ENCODE results near the gene EYS.

The EYS gene

DNA sequence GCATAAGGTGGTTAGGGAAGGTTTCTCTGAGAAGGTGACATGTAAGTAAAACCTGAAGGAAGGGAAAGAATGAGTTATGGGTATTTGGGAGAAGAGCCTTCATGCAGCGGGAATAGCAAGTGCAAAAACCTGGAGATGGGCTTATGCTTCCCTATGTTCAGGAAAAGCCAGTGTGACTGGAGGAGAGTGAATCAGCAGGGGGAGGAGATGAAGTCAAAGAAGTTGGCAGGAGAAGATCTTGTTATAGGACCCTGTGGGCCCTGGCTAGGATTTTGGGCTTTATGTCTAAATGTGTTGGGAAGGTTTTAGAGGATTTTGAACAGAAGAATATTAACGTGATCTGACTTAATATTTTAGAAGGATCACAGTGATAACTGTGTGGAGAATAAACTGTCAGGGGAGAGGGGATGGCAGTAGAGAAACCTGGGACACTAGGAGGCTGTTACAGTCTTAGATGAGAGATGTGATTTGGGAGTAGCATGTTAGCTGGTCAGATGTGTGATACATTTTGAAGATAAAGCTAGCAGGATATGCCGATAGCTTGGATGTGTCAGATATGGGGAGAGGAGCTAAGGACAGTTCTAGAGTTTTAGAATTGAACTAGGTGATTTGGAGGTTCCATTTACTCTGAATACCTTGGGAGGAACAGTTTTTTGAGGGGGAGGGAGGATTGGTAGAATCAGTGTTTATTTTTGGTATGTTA, 2030.5 kb downstream of the EYS start:
- no peak for ATAC-seq (ENCODE audit: low read depth)
- H3K4me1 ChIP-seq (ENCODE audit: insufficient read depth, poor library complexity, severe bottlenecking): no peaks in the 10 kb centered on the region

DNA sequence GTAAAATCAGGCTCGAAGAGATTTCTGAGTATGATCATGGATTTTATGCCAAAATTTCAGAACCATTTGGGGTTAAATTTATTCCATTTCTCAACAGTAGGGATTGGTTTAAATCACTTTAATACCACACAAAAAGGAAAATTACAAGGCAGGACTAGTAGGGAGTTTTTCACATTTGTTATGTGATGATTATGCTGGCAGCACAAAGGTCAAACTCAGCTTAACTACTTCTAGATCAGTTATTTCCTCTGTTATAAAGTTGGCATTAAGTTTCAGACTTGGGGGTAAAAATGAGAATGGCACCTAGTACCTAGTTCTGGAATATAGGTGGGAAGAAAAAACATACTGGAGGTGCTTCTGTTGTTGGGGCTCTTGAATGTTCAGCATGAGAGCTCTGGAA, 2031.9 kb downstream of the EYS start:
- DNase-seq (ENCODE audit: low spot score): no peak
- H3K27me3 ChIP-seq (ENCODE audit: insufficient read depth, poor library complexity, severe bottlenecking): no peaks in the 10 kb centered on the region
- ATAC-seq (ENCODE audit: low read depth): no peak
- no peaks in the 10 kb centered on the region for H3K9me3 ChIP-seq (ENCODE audit: severe bottlenecking)
- TF ChIP-seq, protein P1, sequence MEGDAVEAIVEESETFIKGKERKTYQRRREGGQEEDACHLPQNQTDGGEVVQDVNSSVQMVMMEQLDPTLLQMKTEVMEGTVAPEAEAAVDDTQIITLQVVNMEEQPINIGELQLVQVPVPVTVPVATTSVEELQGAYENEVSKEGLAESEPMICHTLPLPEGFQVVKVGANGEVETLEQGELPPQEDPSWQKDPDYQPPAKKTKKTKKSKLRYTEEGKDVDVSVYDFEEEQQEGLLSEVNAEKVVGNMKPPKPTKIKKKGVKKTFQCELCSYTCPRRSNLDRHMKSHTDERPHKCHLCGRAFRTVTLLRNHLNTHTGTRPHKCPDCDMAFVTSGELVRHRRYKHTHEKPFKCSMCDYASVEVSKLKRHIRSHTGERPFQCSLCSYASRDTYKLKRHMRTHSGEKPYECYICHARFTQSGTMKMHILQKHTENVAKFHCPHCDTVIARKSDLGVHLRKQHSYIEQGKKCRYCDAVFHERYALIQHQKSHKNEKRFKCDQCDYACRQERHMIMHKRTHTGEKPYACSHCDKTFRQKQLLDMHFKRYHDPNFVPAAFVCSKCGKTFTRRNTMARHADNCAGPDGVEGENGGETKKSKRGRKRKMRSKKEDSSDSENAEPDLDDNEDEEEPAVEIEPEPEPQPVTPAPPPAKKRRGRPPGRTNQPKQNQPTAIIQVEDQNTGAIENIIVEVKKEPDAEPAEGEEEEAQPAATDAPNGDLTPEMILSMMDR (IDR thresholded peaks at IDR 0.05; ENCODE audit: poor library complexity, severe bottlenecking): no peak
- no peak overlapping the region for H3K27ac ChIP-seq (ENCODE audit: poor library complexity, severe bottlenecking)
- H3K4me3 ChIP-seq (ENCODE audit: severe bottlenecking): no peak overlapping the region
- no peaks in the 10 kb centered on the region for H3K4me1 ChIP-seq (ENCODE audit: insufficient read depth, poor library complexity, severe bottlenecking)
- peaks cover 12% of the 10 kb centered on the region for H3K36me3 ChIP-seq (ENCODE audit: low read depth)

More for the DNA sequence above, 2030.5 kb downstream of the EYS start:
- Histone ChIP-seq H3K27ac (ENCODE audit: poor library complexity, severe bottlenecking) (no peak overlapping the region), H3K9me3 (ENCODE audit: severe bottlenecking) (no peaks in the 10 kb centered on the region), H3K4me3 (ENCODE audit: severe bottlenecking) (no peak overlapping the region), H3K36me3 (ENCODE audit: low read depth) (peaks cover 7% of the 10 kb centered on the region; the same call in 1 of the 2 replicates), H3K27me3 (ENCODE audit: insufficient read depth, poor library complexity, severe bottlenecking) (no peaks in the 10 kb centered on the region)
- TF ChIP-seq, protein P1 (IDR thresholded peaks at IDR 0.05; ENCODE audit: poor library complexity, severe bottlenecking): no peak
- no peak for DNase-seq (ENCODE audit: low spot score)

- Histone ChIP-seq H3K27me3 (ENCODE audit: insufficient read depth, poor library complexity, severe bottlenecking) (no peaks in the 10 kb centered on the region), H3K36me3 (ENCODE audit: low read depth) (peaks cover 9% of the 10 kb centered on the region), H3K27ac (ENCODE audit: poor library complexity, severe bottlenecking) (no peak overlapping the region), H3K4me1 (ENCODE audit: insufficient read depth, poor library complexity, severe bottlenecking) (no peaks in the 10 kb centered on the region), H3K9me3 (ENCODE audit: severe bottlenecking) (no peaks in the 10 kb centered on the region), H3K4me3 (ENCODE audit: severe bottlenecking) (no peak overlapping the region)
- no peak for DNase-seq (ENCODE audit: low spot score)
- no peak for ATAC-seq (ENCODE audit: low read depth)
- TF ChIP-seq, protein P1 (IDR thresholded peaks at IDR 0.05; ENCODE audit: poor library complexity, severe bottlenecking): no peak
These were observed 2032.4 kb downstream of the EYS start for GRCh38 chr6:63674635-63675034.

GRCh38 chr6:63673692-63674091, 2033.3 kb downstream of the EYS start:
- Histone ChIP-seq H3K36me3 (ENCODE audit: low read depth) (peaks cover 9% of the 10 kb centered on the region), H3K27me3 (ENCODE audit: insufficient read depth, poor library complexity, severe bottlenecking) (no peaks in the 10 kb centered on the region), H3K4me1 (ENCODE audit: insufficient read depth, poor library complexity, severe bottlenecking) (no peaks in the 10 kb centered on the region), H3K27ac (ENCODE audit: poor library complexity, severe bottlenecking) (no peak overlapping the region), H3K4me3 (ENCODE audit: severe bottlenecking) (no peak overlapping the region), H3K9me3 (ENCODE audit: severe bottlenecking) (no peaks in the 10 kb centered on the region)
- TF ChIP-seq, protein P1 (IDR thresholded peaks at IDR 0.05; ENCODE audit: poor library complexity, severe bottlenecking): no peak
- ATAC-seq (ENCODE audit: low read depth): no peak
- DNase-seq (ENCODE audit: low spot score): no peak

- DNase-seq (ENCODE audit: low spot score) (no peak), ATAC-seq (ENCODE audit: low read depth) (no peak)
- Histone ChIP-seq H3K9me3 (ENCODE audit: severe bottlenecking) (no peaks in the 10 kb centered on the region), H3K36me3 (ENCODE audit: low read depth) (peaks cover 9% of the 10 kb centered on the region), H3K4me3 (ENCODE audit: severe bottlenecking) (no peak overlapping the region), H3K4me1 (ENCODE audit: insufficient read depth, poor library complexity, severe bottlenecking) (no peaks in the 10 kb centered on the region), H3K27ac (ENCODE audit: poor library complexity, severe bottlenecking) (no peak overlapping the region), H3K27me3 (ENCODE audit: insufficient read depth, poor library complexity, severe bottlenecking) (no peaks in the 10 kb centered on the region)
- TF ChIP-seq, protein P1 (IDR thresholded peaks at IDR 0.05; ENCODE audit: poor library complexity, severe bottlenecking): no peak
These were observed 2034.4 kb downstream of the EYS start for GRCh38 chr6:63672582-63673129.

All from RWPE2 (cell line).